Left lung (tissue), 10 donors: ENCODE results near the gene TUNAR. TPM values are rescaled to one million over a fixed set of nuclear protein-coding genes. Genes with fewer than 3 reads are reported as not detected.

Experiments used
- ATAC-seq: fragments of 200-7000 bp; cut with Tn5 transposase; one replicate; pipeline ENCODE4 v1.9.1; 2020; ENCODE audit warnings: moderate library complexity
- DNase-seq, 4 donors: peaks; one replicate each; pipeline ENCODE4 v3.0.0-alpha.2; 2013 to 2020
- H3K27ac ChIP-seq, 2 donors: fragments of 200-600 bp; sonication (generic) in 1 of 2; one replicate each; pipeline versions ENCODE4 v1.5.0 to v1.8.0; 2020 to 2021
- H3K27me3 ChIP-seq, 2 donors: fragments of 200-600 bp; sonication (generic) in 1 of 2; one replicate each; pipeline versions ENCODE4 v1.5.0 to v1.8.0; 2020 to 2021
- H3K36me3 ChIP-seq, 2 donors: fragments of 200-600 bp; sonication (generic) in 1 of 2; one replicate each; pipeline versions ENCODE4 v1.5.0 to v1.8.0; 2020 to 2021
- H3K4me1 ChIP-seq, 2 donors: fragments of 200-600 bp; one replicate each; pipeline ENCODE4 v1.8.0; 2021
- H3K4me3 ChIP-seq, 2 donors: fragments of 200-600 bp; sonication (generic) in 1 of 2; one replicate each; pipeline versions ENCODE4 v1.5.0 to v1.8.0; 2020 to 2021; ENCODE audit warnings: mild to moderate bottlenecking in 1 of 2
- H3K9me3 ChIP-seq, 2 donors: fragments of 200-600 bp; sonication (generic) in 1 of 2; one replicate each; pipeline versions ENCODE4 v1.5.0 to v1.8.0; 2020 to 2021
- intact Hi-C, 2 donors: fragments of 100-400 bp; cut with DNase I; formaldehyde crosslinking; loops; one replicate each; pipeline versions ENCODE4 v1.11.2 to v1.14.2; 2022
- polyA plus RNA-seq, 6 donors: library from polyadenylated mRNA; unstranded; fragments of 120-200 nt; gene quantifications; one replicate each; pipeline ENCODE4 v1.2.1, GENCODE V29; 2013; ENCODE audit not compliant: insufficient read length in 6 of 6
- total RNA-seq, 2 donors: library from RNA; stranded (reverse); fragmentation: NEBNext Ultra II Directional; extraction: Animal tissue kit (Norgen Biotek cat#: 25700); gene quantifications; one replicate each; pipeline ENCODE4 v1.2.1, GENCODE V29; 2021
- TF ChIP-seq, protein P1 (sequence below), 2 donors: fragments of 200-600 bp; sonication (generic) in 1 of 2; IDR thresholded peaks; one replicate each; pipeline versions ENCODE4 v1.5.0 to v1.8.0; 2021; ENCODE audit warnings: antibody characterized with exemption in 2 of 2
- donor health status: DM: no; HTN: yes; CAD: no.
- donor health status: DM: no; HTN: no; CAD: no.

Gene TUNAR
- total and polyA plus RNA-seq, 8 donors: 0.12 to 0.30 (median 0.19) TPM; not detected in 4

DNA sequence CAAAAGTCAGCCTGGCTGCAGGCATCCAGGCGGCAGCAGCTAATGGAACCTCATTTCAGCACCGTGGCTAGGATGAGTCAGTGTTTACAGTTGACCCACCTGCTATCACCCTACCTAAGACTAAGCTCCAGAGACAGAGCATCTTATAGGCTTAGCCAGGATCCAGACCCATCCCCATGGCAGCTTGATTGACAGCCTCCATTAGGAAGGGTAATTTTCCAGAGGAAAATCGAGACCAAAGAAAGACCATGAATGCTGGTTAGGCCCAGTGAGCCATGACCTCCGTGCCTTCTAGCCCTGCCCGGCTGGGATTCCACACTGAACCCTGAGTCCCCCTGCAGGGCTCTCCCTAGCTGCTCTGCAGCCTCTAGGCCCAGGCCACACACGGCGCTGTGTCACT is 38.7 kb downstream of the TUNAR start:
- ATAC-seq (no peak), DNase-seq (no peak)
- Histone ChIP-seq H3K4me3 (no peak overlapping the region), H3K36me3 (no peaks in the 10 kb centered on the region), H3K9me3 (no peaks in the 10 kb centered on the region), H3K27ac (no peak overlapping the region), H3K27me3 (peaks cover 0 to 22% of the 10 kb centered on the region in 2 donors), H3K4me1 (no peaks in the 10 kb centered on the region)
- TF ChIP-seq, protein P1, sequence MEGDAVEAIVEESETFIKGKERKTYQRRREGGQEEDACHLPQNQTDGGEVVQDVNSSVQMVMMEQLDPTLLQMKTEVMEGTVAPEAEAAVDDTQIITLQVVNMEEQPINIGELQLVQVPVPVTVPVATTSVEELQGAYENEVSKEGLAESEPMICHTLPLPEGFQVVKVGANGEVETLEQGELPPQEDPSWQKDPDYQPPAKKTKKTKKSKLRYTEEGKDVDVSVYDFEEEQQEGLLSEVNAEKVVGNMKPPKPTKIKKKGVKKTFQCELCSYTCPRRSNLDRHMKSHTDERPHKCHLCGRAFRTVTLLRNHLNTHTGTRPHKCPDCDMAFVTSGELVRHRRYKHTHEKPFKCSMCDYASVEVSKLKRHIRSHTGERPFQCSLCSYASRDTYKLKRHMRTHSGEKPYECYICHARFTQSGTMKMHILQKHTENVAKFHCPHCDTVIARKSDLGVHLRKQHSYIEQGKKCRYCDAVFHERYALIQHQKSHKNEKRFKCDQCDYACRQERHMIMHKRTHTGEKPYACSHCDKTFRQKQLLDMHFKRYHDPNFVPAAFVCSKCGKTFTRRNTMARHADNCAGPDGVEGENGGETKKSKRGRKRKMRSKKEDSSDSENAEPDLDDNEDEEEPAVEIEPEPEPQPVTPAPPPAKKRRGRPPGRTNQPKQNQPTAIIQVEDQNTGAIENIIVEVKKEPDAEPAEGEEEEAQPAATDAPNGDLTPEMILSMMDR (IDR thresholded peaks at IDR 0.05): no peak
- intact Hi-C loops: no loop called here

DNA sequence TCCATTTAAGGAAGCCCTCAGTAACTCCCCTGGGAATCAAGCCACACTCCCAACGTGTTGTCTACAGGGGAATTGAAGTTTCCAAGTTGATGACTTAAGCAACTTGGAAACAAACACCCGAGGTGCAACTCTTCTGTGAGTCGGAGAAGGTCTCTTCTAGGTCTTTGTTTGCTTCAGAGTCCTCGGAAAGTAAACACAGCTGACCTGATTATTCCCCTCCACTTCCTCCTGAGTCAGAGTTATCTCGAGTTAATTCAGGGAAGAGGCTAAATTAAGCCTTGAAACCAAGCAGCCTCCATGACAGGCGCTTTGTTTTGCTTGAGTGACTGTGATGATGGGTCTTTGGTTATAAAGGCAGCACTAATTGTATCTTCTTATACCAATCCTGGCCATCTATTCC is 41.8 kb downstream of the TUNAR start:
- intact Hi-C loops: no loop called here
- Histone ChIP-seq H3K9me3 (no peaks in the 10 kb centered on the region), H3K36me3 (no peaks in the 10 kb centered on the region), H3K4me3 (no peak overlapping the region), H3K27ac (no peak overlapping the region), H3K27me3 (peaks cover 0 to 12% of the 10 kb centered on the region in 2 donors), H3K4me1 (no peaks in the 10 kb centered on the region)
- ATAC-seq: no peak
- no peak for DNase-seq
- TF ChIP-seq, protein P1 (IDR thresholded peaks at IDR 0.05): no peak

DNA sequence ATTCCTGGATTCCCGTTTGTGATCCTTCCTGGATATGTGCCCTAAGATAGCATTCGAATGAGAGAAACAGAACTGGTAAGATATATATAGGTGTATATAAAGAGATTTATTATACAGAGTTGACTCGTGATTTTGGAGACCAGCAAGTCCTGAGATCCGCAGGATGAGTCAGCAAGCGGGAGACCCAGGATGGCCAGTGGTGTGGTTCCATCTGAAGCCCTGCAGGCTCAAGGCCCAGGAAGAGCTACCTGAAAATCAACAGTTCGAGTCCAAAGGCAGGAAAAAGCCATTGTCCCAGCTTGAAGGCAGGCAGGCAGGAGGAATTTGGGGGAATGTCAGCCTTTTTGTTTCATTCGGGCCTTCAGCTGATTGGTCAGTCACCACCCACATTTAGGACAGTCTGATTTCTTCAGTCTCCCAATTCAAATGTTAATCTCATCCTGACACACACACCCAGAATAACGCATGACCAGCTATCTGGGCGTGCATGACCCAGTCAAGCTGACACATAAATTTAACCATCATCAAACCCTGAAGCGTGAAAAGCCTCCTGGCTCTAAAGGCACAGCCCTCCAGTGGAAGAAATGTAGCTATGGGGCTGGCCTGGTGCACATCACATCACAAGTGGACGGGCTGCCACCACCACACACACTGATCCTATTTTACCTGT is 44.3 kb downstream of the TUNAR start:
- Histone ChIP-seq H3K36me3 (no peaks in the 10 kb centered on the region), H3K4me1 (no peaks in the 10 kb centered on the region), H3K9me3 (no peaks in the 10 kb centered on the region), H3K27me3 (peaks cover 0 to 11% of the 10 kb centered on the region in 2 donors), H3K4me3 (no peak overlapping the region), H3K27ac (no peak overlapping the region)
- TF ChIP-seq, protein P1 (IDR thresholded peaks at IDR 0.05): no peak
- intact Hi-C loops: no loop called here
- ATAC-seq (no peak), DNase-seq (no peak)

DNA sequence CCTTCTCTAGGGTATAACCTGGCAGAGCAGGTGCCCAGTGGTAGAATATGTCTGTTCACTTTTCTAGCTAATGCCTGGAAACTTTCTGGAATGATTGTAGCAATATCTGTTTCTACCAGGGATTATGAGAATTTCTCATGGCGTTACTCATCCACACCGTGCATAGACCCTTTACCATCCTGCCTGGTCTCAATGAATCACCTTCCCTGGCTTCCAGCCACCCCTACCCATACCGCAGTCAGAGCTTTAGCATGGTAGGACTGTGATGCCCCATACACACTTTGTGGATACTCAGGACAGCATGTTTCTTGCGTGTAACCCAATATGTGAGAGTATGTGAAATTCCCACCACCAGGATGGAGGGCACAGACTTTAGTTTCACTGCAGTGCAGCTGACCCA is 45.4 kb downstream of the TUNAR start:
- Histone ChIP-seq H3K4me3 (no peak overlapping the region), H3K27me3 (peaks cover 0 to 16% of the 10 kb centered on the region in 2 donors), H3K36me3 (no peaks in the 10 kb centered on the region), H3K4me1 (no peaks in the 10 kb centered on the region), H3K27ac (no peak overlapping the region), H3K9me3 (no peaks in the 10 kb centered on the region)
- intact Hi-C loops: no loop called here
- DNase-seq (no peak), ATAC-seq (no peak)
- TF ChIP-seq, protein P1 (IDR thresholded peaks at IDR 0.05): no peak

DNA sequence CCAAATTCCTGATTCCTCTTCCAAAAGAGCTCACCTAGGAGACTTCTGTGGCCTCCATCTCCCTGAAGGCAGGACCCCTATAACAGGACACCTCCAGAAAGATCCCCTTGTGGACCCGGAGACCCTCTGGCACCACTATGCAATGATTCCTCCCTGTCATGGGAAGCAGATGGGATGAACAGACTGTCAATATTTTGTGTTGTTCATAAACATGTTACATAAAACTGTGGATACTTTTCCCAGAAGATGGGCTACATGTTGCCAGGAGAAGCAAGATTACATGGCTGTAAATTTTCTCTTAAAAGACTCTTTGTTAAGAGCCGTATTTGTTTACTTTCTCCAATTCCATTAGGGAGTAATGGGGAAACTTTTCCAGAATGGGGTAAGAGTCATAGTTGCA is 52.1 kb downstream of the TUNAR start:
- no peak for ATAC-seq

More for the DNA sequence above, 52.1 kb downstream of the TUNAR start:
- Histone ChIP-seq H3K27me3 (peaks cover 0 to 21% of the 10 kb centered on the region in 2 donors), H3K9me3 (no peaks in the 10 kb centered on the region), H3K36me3 (no peaks in the 10 kb centered on the region), H3K27ac (no peak overlapping the region), H3K4me3 (no peak overlapping the region), H3K4me1 (no peaks in the 10 kb centered on the region)
- TF ChIP-seq, protein P1 (IDR thresholded peaks at IDR 0.05): no peak
- no peak for DNase-seq
- intact Hi-C loops: no loop called here
